Gastrocnemius medialis (tissue), 4 donors: ENCODE results near the gene CACNA1C. TPM values are rescaled to one million over a fixed set of nuclear protein-coding genes. Genes with fewer than 3 reads are reported as not detected.

ENCODE experiments used
- ATAC-seq, 2 donors: fragments of 150-250 bp; one replicate each; pipeline ENCODE4 v1.9.1; 2016
- DNase-seq, 2 donors: peaks; one replicate each; pipeline ENCODE4 v3.0.0-alpha.2; 2019
- H3K27ac ChIP-seq, 4 donors: fragments of 200-600 bp; sonication (generic); 1 replicate in 1 of 4; 2 replicates in 3 of 4; pipeline ENCODE4 v1.5.1; 2016 to 2018; ENCODE audit warnings: mild to moderate bottlenecking in 2 of 4, moderate library complexity in 1 of 4
- H3K27me3 ChIP-seq, 3 donors: fragments of 200-600 bp; sonication (generic) in 2 of 3; 1 replicate in 1 of 3; 2 replicates in 2 of 3; pipeline versions ENCODE4 v1.5.1 to v1.6.0; 2016 to 2019; ENCODE audit warnings: mild to moderate bottlenecking in 1 of 3, moderate library complexity in 1 of 3
- H3K36me3 ChIP-seq, 2 donors: fragments of 200-600 bp; sonication (generic) in 1 of 2; one replicate each; pipeline ENCODE4 v1.5.1; 2017 to 2018
- H3K4me1 ChIP-seq, 2 donors: fragments of 200-600 bp; sonication (generic) in 1 of 2; one replicate each; pipeline ENCODE4 v1.5.1; 2016 to 2017; ENCODE audit warnings: mild to moderate bottlenecking in 2 of 2
- H3K4me3 ChIP-seq, 4 donors: fragments of 200-600 bp; sonication (generic) in 3 of 4; 1 replicate in 1 of 4; 2 replicates in 3 of 4; pipeline ENCODE4 v1.5.1; 2016 to 2019; ENCODE audit warnings: mild to moderate bottlenecking in 2 of 4
- H3K9me3 ChIP-seq, 3 donors: fragments of 200-600 bp; sonication (generic) in 2 of 3; 1 replicate in 1 of 3; 2 replicates in 2 of 3; pipeline ENCODE4 v1.5.1; 2016 to 2019
- POLR2A ChIP-seq, 2 donors: fragments of 450-650 bp; IDR thresholded peaks; one replicate each; pipeline ENCODE4 v1.6.1; 2017; ENCODE audit warnings: antibody characterized with exemption in 2 of 2, mild to moderate bottlenecking in 2 of 2, moderate library complexity in 2 of 2
- in situ Hi-C, 4 donors: fragments of 200-750 bp; cut with MboI; loops; one replicate each; pipeline versions ENCODE4 v1.15.0 to v1.8.0; 2017; ENCODE audit warnings: low sequenced_read_pairs in 4 of 4
- intact Hi-C: fragments of 100-400 bp; cut with DNase I; formaldehyde crosslinking; loops from one replicate; pipeline ENCODE4 v1.15.1; 2023; ENCODE audit warnings: low total_unique reads
- total RNA-seq, 4 donors: library from RNA; depleted of rRNA; stranded (reverse); fragments of >200 nt; gene quantifications; one replicate each; pipeline versions ENCODE4 v1.1.0 to v1.2.3, GENCODE V29; 2016
- TF ChIP-seq, protein P1 (sequence below), 5 experiments: fragments of 450-650 bp in 3 of 5; fragments of 200-600 bp in 2 of 5; sonication (generic) in 2 of 5; IDR thresholded peaks in 4 of 5; conservative IDR thresholded peaks in 1 of 5; 1 replicate in 4 of 5; 2 replicates in 1 of 5; pipeline ENCODE4 v1.5.1; 2016 to 2019; ENCODE audit warnings: antibody characterized with exemption in 5 of 5, mild to moderate bottlenecking in 3 of 5, moderate library complexity in 3 of 5

CACNA1C gene
- total RNA-seq, 4 donors from 2014 or later, result 0.80 to 1.8 (median 0.91) TPM

DNA sequence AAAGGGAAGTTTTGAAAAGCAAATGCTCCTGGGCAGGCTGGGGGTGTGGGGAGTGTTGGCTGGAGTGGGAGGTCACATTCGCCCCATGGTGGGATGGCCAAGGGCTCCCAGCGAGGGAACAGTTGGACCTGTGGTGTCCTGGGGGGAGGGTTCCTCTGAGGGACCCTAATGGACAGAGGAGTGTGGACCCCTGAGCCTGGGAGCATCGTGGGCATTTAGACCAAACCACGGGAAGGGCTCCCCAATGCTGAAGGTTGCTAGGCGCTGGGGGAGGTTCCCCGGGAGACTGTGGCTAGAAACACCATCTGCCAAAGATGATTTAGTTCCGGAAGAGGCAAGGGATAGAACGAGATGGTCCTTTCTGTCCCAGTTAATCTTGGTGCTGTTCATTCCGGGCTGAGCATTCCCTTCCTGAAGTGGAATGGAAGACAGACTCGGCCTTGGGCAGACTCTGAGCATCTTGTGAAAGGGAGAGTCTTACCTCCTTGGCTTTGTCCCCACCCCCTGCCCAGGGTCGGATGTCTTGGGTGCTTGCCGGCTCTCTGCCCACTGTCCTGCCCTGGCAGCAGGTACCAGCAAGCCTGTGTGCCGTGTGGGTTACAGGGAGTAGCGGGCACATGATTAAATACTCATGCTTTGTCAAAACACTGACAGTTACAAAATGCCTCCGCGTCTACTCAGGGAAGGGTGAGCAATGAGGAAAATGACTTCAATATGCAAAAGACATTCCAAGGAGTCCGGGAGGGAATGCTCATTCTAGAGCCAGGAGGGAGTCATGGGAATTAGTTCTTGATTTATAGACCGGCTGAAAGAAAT lies 215.9 kb downstream of the CACNA1C start:
- in situ Hi-C loops (loop anchor here in 1 of 4 donors (25.0 kb wide), 1 partner anchor 206 kb away; the partner anchor contains the start of gene CACNA1C), intact Hi-C loops (loop anchor here (10.0 kb wide), 2 partner anchors 104 to 214 kb away; partner anchors contain the start of gene CACNA1C)
- no peak for DNase-seq
- H3K9me3 ChIP-seq, result no peaks in the 10 kb centered on the region
- H3K27ac ChIP-seq, result peak overlapping the region in 2 of 4 donors; percentile 38 to 43
- H3K4me3 ChIP-seq, result no peak overlapping the region
- peak in 1 of 2 donors; percentile 22 for ATAC-seq
- peaks cover 13 to 23% (median 16%) of the 10 kb centered on the region in 3 donors for H3K27me3 ChIP-seq
- H3K4me1 ChIP-seq, result no peaks in the 10 kb centered on the region
- no peaks in the 10 kb centered on the region for H3K36me3 ChIP-seq
- TF ChIP-seq POLR2A (IDR thresholded peaks at IDR 0.05), result no peak
- TF ChIP-seq, protein P1, sequence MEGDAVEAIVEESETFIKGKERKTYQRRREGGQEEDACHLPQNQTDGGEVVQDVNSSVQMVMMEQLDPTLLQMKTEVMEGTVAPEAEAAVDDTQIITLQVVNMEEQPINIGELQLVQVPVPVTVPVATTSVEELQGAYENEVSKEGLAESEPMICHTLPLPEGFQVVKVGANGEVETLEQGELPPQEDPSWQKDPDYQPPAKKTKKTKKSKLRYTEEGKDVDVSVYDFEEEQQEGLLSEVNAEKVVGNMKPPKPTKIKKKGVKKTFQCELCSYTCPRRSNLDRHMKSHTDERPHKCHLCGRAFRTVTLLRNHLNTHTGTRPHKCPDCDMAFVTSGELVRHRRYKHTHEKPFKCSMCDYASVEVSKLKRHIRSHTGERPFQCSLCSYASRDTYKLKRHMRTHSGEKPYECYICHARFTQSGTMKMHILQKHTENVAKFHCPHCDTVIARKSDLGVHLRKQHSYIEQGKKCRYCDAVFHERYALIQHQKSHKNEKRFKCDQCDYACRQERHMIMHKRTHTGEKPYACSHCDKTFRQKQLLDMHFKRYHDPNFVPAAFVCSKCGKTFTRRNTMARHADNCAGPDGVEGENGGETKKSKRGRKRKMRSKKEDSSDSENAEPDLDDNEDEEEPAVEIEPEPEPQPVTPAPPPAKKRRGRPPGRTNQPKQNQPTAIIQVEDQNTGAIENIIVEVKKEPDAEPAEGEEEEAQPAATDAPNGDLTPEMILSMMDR (IDR thresholded peaks at IDR 0.05 in 4 of 5, conservative IDR thresholded peaks at IDR 0.05 in 1 of 5), result no peak

DNA sequence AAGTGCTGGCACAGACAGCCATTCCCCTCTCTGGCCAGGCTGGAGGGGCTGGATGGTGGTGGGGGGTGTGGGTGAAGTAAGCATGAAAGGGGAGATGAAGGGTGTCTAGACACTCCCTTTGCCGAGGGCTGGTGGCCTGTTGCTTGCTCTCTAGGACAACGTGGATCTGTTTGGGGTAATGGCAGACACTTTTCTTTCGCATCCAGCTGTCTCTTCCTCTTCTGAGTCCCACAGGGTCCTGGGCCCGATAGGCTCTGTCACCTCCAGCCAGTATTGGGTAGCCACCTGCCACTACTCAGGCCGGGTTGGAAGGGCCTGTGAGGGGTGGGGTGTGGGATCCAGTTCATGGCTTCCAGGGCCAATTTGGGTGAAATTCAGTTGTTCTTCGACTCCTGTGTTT lies 218.1 kb downstream of the CACNA1C start:
- no peak for ATAC-seq
- no peaks in the 10 kb centered on the region for H3K9me3 ChIP-seq
- TF ChIP-seq, protein P1 (IDR thresholded peaks at IDR 0.05 in 4 of 5, conservative IDR thresholded peaks at IDR 0.05 in 1 of 5), result no peak
- no peak for TF ChIP-seq POLR2A (IDR thresholded peaks at IDR 0.05)
- no peaks in the 10 kb centered on the region for H3K36me3 ChIP-seq
- H3K27me3 ChIP-seq, result peaks cover 13 to 23% (median 16%) of the 10 kb centered on the region in 3 donors
- H3K27ac ChIP-seq, result no peak overlapping the region
- no peaks in the 10 kb centered on the region for H3K4me1 ChIP-seq
- H3K4me3 ChIP-seq, result no peak overlapping the region
- intact Hi-C loops (no loop called here), in situ Hi-C loops (loop anchor here in 1 of 4 donors (25.0 kb wide), 1 partner anchor 209 kb away; the partner anchor contains the start of gene CACNA1C)
- no peak for DNase-seq

DNA sequence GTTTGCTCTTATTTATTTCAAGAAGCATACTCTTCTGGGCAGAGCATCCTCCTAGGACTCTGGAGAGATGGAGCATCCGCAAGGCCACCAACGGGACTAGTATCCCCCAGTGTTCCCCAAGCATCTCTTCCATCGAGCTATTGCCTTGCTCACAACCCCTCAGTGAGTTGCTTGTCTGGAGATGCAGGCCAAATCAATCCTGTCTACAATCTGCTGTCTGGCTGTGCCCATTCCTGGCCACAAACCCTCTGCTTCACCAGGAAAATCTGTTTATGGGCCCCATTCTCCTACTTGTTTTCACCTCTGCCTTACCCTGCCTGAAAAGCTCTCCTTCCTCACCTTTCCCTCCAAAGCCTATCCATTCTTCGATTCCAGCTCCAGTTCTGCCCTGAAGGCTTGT lies 219.2 kb downstream of the CACNA1C start:
- Histone ChIP-seq H3K27me3 (peaks cover 13 to 22% (median 15%) of the 10 kb centered on the region in 3 donors), H3K4me1 (no peaks in the 10 kb centered on the region), H3K9me3 (no peaks in the 10 kb centered on the region), H3K36me3 (no peaks in the 10 kb centered on the region), H3K27ac (no peak overlapping the region), H3K4me3 (no peak overlapping the region)
- no peak for ATAC-seq
- in situ Hi-C loops, result loop anchor here in 1 of 4 donors (25.0 kb wide), 1 partner anchor 210 kb away; the partner anchor contains the start of gene CACNA1C
- no peak for DNase-seq
- intact Hi-C loops, result no loop called here
- TF ChIP-seq, protein P1 (IDR thresholded peaks at IDR 0.05 in 4 of 5, conservative IDR thresholded peaks at IDR 0.05 in 1 of 5), result no peak
- no peak for TF ChIP-seq POLR2A (IDR thresholded peaks at IDR 0.05)

DNA sequence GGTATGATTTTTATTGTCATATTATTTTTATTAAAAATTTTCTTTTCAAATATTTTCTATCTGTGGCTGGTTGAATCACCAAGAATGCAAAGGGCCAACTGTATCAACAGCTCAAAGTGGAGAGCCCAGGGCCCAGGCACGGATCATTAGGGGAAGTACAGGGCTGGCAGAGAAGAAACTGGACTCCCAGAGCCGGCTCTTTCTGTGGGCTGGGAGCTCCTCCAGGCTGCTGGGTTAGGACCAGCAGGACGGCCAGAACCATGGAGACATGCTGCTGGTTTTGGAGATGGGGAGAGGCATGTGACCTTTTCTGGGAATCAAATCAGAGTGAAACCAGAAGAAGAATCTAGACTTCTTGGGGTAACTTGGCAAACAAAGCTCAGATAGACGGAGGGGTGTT lies 220.5 kb downstream of the CACNA1C start:
- TF ChIP-seq, protein P1 (IDR thresholded peaks at IDR 0.05 in 4 of 5, conservative IDR thresholded peaks at IDR 0.05 in 1 of 5), result no peak
- no peak for TF ChIP-seq POLR2A (IDR thresholded peaks at IDR 0.05)
- intact Hi-C loops (no loop called here), in situ Hi-C loops (loop anchor here in 1 of 4 donors (25.0 kb wide), 1 partner anchor 211 kb away; the partner anchor contains the start of gene CACNA1C)
- Histone ChIP-seq H3K27ac (no peak overlapping the region), H3K4me3 (no peak overlapping the region), H3K9me3 (no peaks in the 10 kb centered on the region), H3K27me3 (peaks cover 5 to 14% (median 9%) of the 10 kb centered on the region in 3 donors), H3K36me3 (no peaks in the 10 kb centered on the region), H3K4me1 (no peaks in the 10 kb centered on the region)
- no peak for DNase-seq
- no peak for ATAC-seq
